Endodermal cell (in vitro differentiated cells): ENCODE measurements around the gene CP. TPM values are rescaled to one million over a fixed set of nuclear protein-coding genes. Genes with fewer than 3 reads are reported as not detected.

ENCODE experiments used
- DNase-seq: peaks from one replicate; pipeline ENCODE4 v3.0.0-alpha.2; 2017
- H3K27ac ChIP-seq: 2 replicates; pipeline ENCODE4 v1.5.1; 2013; ENCODE audit warnings: mild to moderate bottlenecking, low read depth, low read length, moderate library complexity
- H3K27me3 ChIP-seq: 2 replicates; pipeline ENCODE4 v1.6.1; 2013; ENCODE audit warnings: mild to moderate bottlenecking, low read length, moderate library complexity; ENCODE audit not compliant: insufficient read depth, control insufficient read depth, poor library complexity, severe bottlenecking
- H3K36me3 ChIP-seq: 2 replicates; pipeline ENCODE4 v1.7.0; 2013; ENCODE audit warnings: mild to moderate bottlenecking, low read length, moderate library complexity; ENCODE audit not compliant: control insufficient read depth, insufficient read depth
- H3K4me1 ChIP-seq: one replicate; pipeline ENCODE4 v1.7.0; 2013; ENCODE audit warnings: low read length; ENCODE audit not compliant: control insufficient read depth, insufficient read depth
- H3K4me3 ChIP-seq: 2 replicates; pipeline ENCODE4 v1.5.1; 2013; ENCODE audit warnings: mild to moderate bottlenecking, low read length, moderate library complexity
- H3K9ac ChIP-seq: 2 replicates; pipeline ENCODE4 v1.6.1; 2013; ENCODE audit warnings: mild to moderate bottlenecking, low read length, moderate library complexity; ENCODE audit not compliant: poor library complexity, severe bottlenecking; ENCODE audit errors: extremely low read depth
- H3K9me3 ChIP-seq: 2 replicates; pipeline ENCODE4 v1.6.1; 2013; ENCODE audit warnings: mild to moderate bottlenecking, low read length, moderate library complexity; ENCODE audit not compliant: control insufficient read depth
- H3K27ac Mint-ChIP-seq: 2 replicates; pipeline ENCODE4 v1.8.0; 2020; ENCODE audit warnings: mixed read lengths
- H3K27me3 Mint-ChIP-seq: 2 replicates; pipeline ENCODE4 v1.8.0; 2021; ENCODE audit warnings: mild to moderate bottlenecking, mixed read lengths; ENCODE audit not compliant: insufficient read depth
- H3K36me3 Mint-ChIP-seq: 2 replicates; pipeline ENCODE4 v1.8.0; 2020; ENCODE audit warnings: low read depth, mixed read lengths
- H3K4me1 Mint-ChIP-seq: 2 replicates; pipeline ENCODE4 v1.8.0; 2020; ENCODE audit warnings: mixed read lengths
- H3K4me3 Mint-ChIP-seq: 2 replicates; pipeline ENCODE4 v1.8.0; 2020; ENCODE audit warnings: mild to moderate bottlenecking, moderate library complexity, mixed read lengths
- H3K9me3 Mint-ChIP-seq: 2 replicates; pipeline ENCODE4 v1.8.0; 2020; ENCODE audit warnings: mild to moderate bottlenecking, mixed read lengths
- CTCF ChIP-seq: fragments of 200-600 bp; sonication (generic); conservative IDR thresholded peaks from 2 replicates; pipeline ENCODE4 v1.5.0; 2021; ENCODE audit warnings: antibody characterized with exemption, mild to moderate bottlenecking
- WGBS, 2 experiments: methylation state at CpG; one replicate each; pipeline versions ENCODE4 v1.1.5 to v1.1.7; 2013; ENCODE audit warnings: missing lambda C conversion rate in 2 of 2, mixed read lengths in 1 of 2; ENCODE audit not compliant: insufficient coverage in 1 of 2, insufficient read length in 1 of 2; 5-methylcytosine and 5-hydroxymethylcytosine counted together
- total RNA-seq, 2 donors: library from RNA; stranded (reverse); fragmentation: NEBNext Ultra II Directional in 1 of 2; extraction: Animal tissue kit (Norgen Biotek cat#: 25700) in 1 of 2; gene quantifications; 2 replicates in 1 of 2; 3 replicates in 1 of 2; pipeline ENCODE4 v1.2.1, GENCODE V29; 2021

The CP gene
- total RNA-seq, 2 donors from 2014 or later = 0.53 to 0.86 TPM

GRCh38 chr3:149217347-149217746 is 4.3 kb downstream of the CP start:
- no peak for DNase-seq
- no peaks in the 10 kb centered on the region for H3K36me3 Mint-ChIP-seq

GRCh38 chr3:149216193-149216869 is 5.3 kb downstream of the CP start:
- H3K4me1 ChIP-seq = no peaks in the 10 kb centered on the region
- no peak overlapping the region for H3K4me3 Mint-ChIP-seq
- H3K9ac ChIP-seq = no peak overlapping the region
- no peak overlapping the region for H3K27ac Mint-ChIP-seq
- H3K36me3 ChIP-seq = no peaks in the 10 kb centered on the region
- no peaks in the 10 kb centered on the region for H3K27me3 ChIP-seq
- H3K4me3 ChIP-seq = no peak overlapping the region
- H3K9me3 ChIP-seq = no peaks in the 10 kb centered on the region
- peaks cover 4% of the 10 kb centered on the region for H3K9me3 Mint-ChIP-seq
- peaks cover 10% of the 10 kb centered on the region for H3K4me1 Mint-ChIP-seq
- H3K36me3 Mint-ChIP-seq = no peaks in the 10 kb centered on the region
- no peak for DNase-seq
- WGBS, 2 experiments = 95% methylated on average over 4 of the region's 4 CpGs; no CpG with 5 or more reads in 1 of the 2 experiments
- TF ChIP-seq CTCF = no peak
- H3K27me3 Mint-ChIP-seq = no peaks in the 10 kb centered on the region
- H3K27ac ChIP-seq = no peak overlapping the region

More at GRCh38 chr3:149217347-149217746, 4.3 kb downstream of the CP start:
- WGBS, 2 experiments = 94% methylated on average over 3 to 5 of the region's 5 CpGs
- Mint-ChIP-seq H3K4me3 (no peak overlapping the region), H3K27ac (no peak overlapping the region), H3K9me3 (peaks cover 4% of the 10 kb centered on the region), H3K4me1 (peaks cover 5% of the 10 kb centered on the region), H3K27me3 (no peaks in the 10 kb centered on the region)
- Histone ChIP-seq H3K4me1 (no peaks in the 10 kb centered on the region), H3K36me3 (no peaks in the 10 kb centered on the region), H3K27ac (no peak overlapping the region), H3K9me3 (no peaks in the 10 kb centered on the region), H3K9ac (no peak overlapping the region), H3K27me3 (no peaks in the 10 kb centered on the region), H3K4me3 (no peak overlapping the region)
- no peak for TF ChIP-seq CTCF

GRCh38 chr3:149215515-149215914 is 6.1 kb downstream of the CP start:
- H3K9me3 Mint-ChIP-seq = peaks cover 4% of the 10 kb centered on the region
- TF ChIP-seq CTCF = no peak
- Histone ChIP-seq H3K9me3 (no peaks in the 10 kb centered on the region), H3K4me1 (no peaks in the 10 kb centered on the region), H3K36me3 (no peaks in the 10 kb centered on the region), H3K27me3 (no peaks in the 10 kb centered on the region), H3K9ac (no peak overlapping the region), H3K4me3 (no peak overlapping the region), H3K27ac (no peak overlapping the region)
- 29 to 84% methylated on average over 1 of the region's 2 CpGs for WGBS, 2 experiments
- H3K4me3 Mint-ChIP-seq = no peak overlapping the region
- no peak overlapping the region for H3K27ac Mint-ChIP-seq
- H3K36me3 Mint-ChIP-seq = no peaks in the 10 kb centered on the region
- no peak for DNase-seq
- peaks cover 12% of the 10 kb centered on the region for H3K4me1 Mint-ChIP-seq
- H3K27me3 Mint-ChIP-seq = no peaks in the 10 kb centered on the region
